GM18498 (cell line): Measurements from ENCODE around the gene HPS1.

Source experiments
- ATAC-seq: cut with Tn5 transposase; IDR thresholded peaks from one replicate; pipeline ENCODE4 v1.9.1; 2021; ENCODE audit warnings: mild to moderate bottlenecking, moderate library complexity; ENCODE audit not compliant: unreplicated experiment

HPS1 gene

GRCh38 chr10:98415731-98416119 is 31.0 kb downstream of the HPS1 start:
- no peak for ATAC-seq

DNA sequence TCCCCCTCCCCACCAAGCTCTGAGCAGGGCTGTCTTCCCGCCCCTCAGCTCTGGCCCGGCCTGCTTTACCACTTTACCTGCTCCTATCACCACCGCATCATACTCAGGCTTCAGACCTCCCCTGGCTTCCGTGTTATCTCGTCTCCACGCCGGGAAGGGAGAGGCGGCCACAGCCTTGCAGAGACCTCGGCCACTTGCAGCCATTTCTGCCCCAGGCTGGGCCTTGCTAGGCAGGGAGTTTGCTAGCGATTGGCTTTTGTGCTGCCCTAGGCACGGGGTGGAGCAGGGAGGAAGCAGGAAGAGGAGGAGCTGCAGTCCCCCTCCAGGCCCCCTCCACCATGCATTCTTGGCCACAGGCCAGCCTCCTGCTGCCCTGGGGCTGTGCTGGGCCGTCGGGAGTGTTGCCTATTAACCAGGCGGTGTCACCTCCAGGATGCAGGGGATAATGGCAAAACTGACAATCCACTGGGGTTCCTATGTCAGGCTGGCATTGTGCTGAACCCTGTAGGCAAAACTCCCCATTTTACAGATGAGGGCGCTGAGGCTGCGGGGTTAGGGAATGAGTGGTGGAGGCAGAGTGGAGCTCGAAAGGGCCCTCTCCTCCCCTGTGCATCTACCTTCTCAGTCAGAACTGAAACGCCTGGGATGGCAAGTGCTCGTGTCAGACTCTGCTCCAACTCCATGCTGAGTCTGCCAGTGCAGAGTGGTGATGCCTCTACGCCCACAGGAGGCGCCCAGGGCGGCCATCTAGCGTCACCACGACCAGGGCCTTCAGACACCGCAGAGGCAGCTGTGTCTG is 31.6 kb downstream of the HPS1 start, which contains the start of gene PYROXD2:
Gene PYROXD2, minus strand, starts transcription at position 251 of the 799 bp plus-strand sequence. Its CDS starts 47 bp downstream, at position 204.
- ATAC-seq: no peak

- ATAC-seq: no peak
Observed at GRCh38 chr10:98414578-98414931, 32.2 kb downstream of the HPS1 start.

DNA sequence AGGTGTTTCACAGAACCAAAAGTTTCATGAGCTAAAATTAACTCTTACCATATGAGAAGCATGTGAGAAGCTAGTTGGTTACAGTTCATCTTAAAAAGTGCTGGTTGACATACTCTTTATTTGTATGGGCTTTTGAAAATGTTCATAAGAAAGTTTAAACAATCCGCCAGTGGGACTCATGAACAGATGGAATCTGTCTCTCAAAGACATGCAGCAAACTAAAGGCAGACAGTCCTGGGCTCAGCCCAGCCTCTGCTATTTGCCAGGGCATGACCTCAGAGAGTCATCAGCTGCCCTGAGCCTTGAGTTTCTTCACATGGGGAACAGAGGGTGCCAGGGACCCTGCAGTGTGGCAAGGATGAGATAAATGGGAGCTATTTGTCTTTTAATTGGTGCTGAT is 35.0 kb downstream of the HPS1 start:
- no peak for ATAC-seq

DNA sequence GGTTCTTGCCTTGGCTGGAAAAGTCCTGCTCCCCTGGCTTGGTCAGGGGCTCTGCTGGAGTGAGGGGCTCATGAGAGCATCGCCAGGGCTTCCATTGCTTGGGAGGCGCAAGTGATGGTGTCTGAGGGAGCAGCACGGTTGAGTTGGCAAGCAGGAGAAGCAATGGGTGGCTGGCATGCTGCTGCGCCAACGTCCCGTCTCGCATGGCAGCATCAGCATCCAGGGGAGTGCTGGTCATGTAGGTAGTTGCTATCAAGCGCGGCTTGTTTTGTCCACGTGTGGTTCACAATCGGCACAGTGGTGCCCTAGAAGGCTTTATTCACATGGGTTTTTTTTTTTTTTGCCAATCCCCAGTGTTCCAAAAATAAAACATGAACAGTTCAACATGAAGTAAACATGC is 35.6 kb downstream of the HPS1 start:
- ATAC-seq: no peak

DNA sequence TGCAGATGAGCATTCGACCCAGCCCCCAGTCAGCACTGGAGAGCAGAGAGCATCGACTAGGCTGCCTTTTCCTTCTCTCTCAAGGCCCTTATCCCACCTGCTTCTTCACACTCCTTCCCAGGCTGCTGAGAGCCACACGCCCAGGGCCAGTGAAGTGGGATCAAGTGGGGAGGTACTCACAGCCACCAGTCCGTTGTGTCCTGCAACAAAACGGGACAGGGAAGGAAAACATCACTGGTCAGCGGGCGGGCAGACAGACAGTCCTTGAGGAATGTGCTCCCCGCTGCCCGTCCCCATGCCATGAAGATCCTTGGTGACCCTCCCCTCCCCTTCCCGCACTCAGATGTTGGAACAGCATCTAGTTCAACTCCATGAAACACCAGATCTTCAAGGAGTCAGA is 36.0 kb downstream of the HPS1 start:
- no peak for ATAC-seq

GRCh38 chr10:98410135-98410743 is 36.5 kb downstream of the HPS1 start:
- no peak for ATAC-seq

DNA sequence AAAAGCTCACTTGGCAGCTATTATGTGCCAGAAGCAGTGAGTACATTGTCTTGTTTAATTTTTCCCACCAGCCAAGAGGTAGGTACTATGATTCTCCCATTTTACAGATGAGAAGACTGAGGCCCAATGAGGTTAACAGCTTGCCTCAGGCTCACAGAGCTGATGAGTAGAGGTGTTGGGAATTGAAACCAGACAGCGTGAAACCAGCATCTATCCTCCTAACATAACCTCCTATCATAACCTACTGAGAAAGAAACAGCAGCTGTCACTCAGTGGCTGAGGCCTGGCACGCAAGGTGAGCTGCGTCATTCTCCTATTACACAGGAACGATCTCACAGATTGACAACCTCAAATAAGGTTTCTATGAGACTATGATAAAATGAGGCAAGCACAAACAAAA is 37.9 kb downstream of the HPS1 start:
- no peak for ATAC-seq

GRCh38 chr10:98407744-98408241 is 38.9 kb downstream of the HPS1 start:
- ATAC-seq: no peak

DNA sequence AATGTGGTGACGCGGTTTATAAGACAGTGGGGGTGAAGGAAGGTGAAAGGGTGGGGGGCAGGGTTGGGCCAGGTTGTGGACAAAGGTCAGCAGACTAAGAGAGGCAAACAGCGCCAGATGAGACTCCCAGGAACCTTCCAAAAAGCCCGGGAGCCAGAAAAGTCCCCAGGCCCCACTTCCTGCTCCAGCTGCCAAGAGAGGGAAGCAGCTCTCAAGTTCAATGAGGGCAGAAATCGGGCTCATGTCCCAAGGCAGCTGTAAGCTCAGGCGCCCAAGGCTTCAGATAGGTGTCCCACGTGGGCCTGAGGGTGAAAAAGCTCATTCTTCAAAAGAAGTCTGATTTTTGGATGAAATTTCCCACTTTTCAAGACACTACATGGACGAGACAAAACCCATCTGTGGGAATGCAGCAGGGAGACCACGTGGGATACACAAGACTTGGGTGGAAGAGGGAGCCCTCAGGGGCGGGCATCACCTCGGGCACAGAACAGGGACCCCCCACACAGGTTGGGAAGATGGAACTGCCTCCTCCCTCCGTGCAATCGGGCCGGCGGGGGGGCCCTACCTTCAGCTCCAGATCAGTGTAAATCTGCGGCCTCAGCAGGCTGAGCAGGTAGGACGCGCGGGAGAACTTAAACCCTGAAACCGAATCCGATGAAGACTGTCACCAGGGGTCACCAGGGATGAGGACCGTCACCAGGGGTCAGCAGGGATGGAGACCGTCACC is 39.6 kb downstream of the HPS1 start:
- ATAC-seq: no peak

DNA sequence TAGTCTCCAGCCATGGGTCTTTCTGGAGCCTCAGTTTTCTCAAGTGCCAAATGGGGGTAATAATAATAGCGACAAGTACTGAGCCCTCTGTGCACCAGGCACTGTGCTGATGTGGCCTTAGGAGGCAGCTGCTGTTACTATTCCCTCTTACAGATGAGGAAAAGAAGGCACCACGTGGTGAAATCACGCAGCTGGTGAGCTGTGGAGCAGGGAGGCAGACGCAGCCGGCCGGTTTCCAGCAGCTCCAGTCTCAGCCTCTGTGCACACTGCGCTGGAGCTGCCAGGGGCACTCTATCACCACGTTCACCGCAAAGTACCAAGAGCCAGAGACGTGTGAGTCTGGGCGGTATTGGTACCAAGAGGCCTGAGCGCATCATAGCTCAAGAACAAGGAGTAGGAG is 41.3 kb downstream of the HPS1 start:
- ATAC-seq: no peak

DNA sequence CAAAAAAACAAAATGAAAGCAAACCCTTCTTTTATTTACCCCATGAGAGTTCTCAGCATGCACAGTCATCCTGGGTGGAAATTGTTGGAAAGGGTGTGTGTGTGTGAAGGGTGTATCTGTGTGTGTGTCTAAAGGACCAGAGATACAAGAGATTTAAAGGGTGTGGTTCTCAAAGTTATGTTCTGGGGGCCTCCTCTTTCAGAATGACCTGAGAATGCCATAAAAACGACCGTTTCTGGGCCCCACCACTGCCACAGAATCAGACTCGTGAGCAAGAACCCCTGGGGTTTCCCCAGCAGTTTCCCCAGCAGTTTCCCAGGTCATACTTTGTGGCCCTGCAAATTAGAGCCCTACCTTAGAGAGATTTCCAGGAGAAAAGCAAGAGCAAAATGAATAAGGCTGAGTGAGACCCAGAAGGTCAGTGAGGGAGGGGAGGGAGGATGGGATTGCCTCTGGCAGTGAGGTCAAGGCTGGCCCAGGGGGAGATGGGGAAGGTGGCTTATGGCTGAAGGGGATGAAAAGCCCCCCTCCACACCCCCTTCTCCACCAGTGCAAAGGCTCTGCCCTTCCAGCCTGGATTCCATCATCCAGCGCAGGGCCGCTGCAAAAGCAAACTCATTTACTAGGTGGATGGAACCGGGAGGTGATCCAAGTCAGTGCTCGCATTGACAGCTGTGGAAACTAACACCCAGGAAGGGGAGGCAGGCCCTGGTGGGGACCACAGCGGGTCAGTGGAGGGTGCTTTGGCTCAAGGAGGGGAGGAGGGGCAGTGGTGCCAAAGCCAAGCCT is 42.0 kb downstream of the HPS1 start:
- no peak for ATAC-seq

DNA sequence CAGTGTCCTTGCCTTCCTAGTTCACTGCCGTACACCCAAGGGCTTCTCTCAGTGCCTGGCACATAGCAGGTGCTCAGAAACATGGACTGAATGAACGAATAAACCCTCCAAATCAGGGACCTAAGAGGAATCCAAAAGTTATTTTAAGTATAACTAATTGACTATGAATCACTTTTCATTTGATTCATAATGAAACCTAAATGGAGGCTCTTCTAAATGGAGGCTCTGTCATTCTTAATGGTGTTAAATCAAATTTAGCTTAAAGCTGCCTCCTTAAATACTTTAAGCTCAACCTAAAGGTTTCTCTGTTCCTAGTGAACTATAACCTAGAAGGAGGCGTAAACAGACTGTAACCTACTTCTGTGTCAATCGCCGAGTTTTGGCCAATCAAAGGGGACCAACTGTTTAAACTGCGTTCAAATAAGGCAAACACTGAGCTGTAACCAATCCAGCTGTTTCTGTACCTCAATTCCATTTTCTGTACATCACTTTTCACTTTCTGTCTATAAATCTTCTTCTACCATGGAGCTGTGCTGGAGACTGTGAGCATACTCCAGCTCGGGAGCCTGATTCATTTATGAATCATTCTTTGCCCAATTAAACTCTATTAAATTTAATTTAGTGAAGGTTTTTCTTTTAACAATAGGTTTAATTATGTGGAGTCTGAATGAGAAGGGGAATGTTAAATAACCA is 42.8 kb downstream of the HPS1 start:
- no peak for ATAC-seq

DNA sequence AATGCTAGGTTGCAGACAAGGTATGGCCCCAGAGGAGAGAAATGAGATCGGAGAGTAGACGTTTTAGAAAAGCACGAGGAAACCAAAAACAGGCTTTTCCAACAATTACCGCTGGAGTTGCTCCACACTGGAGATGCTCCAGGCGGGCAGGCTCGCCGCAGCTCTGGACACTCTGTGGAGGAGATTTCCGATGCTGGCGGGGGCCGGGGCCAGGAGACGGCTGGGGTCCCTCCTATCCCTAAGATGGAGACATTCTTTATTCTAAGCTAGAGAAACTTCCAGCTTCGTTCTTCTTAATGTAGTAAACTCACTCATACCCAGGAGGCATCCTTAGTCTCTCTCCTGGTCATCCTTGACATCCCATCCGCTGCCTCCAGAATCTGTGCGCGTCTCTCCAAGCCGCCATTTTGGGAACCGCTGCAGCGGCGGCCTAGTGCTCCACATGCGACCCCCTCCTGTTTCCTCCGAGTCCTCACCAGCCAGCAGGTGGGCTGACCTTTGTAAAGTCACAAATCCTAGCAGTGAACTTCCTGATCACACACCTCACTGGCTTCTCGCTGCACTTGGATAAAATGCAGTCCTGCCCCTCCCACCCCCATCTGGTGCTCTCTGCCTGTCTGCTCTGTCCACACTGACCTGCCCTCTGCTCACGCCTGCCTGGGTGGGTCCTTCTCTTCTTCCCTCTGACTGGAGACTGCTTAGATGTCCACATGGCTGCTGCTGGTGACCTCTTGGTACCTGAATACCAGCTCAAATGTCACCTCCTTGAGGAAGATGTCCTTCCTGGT is 43.6 kb downstream of the HPS1 start:
- ATAC-seq: no peak

- no peak for ATAC-seq
Observed at GRCh38 chr10:98402478-98402877, 44.3 kb downstream of the HPS1 start.

DNA sequence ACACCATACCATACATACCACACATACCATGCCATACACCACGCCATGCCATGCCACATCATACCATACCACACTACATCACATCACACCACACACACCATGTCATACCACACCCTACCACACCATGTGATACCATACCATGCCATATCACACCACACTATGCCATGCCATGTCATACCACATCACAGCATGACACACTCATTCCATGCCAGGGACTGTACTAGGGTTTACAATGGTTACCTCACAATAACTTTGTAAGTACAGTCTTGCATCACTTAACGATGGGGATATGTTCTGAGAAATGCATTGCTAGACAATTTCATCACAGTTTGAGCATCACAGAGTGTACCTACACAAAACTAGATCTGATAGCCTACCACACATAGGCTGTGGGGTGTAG is 46.3 kb downstream of the HPS1 start:
- no peak for ATAC-seq

- ATAC-seq: no peak
Observed at GRCh38 chr10:98399784-98400183, 47.0 kb downstream of the HPS1 start.

GRCh38 chr10:98397089-98397600 is 49.6 kb downstream of the HPS1 start:
- no peak for ATAC-seq
